DMS153 treated with DMSO at 0.1 percent for 48 hours (cell line): ENCODE data around the gene DCLK1.

ENCODE experiments used
- DNase-seq: peaks from one replicate; lab custom pipeline; 2025; ENCODE audit not compliant: unreplicated experiment; lab: John Stamatoyannopoulos, UW

The DCLK1 gene

DNA sequence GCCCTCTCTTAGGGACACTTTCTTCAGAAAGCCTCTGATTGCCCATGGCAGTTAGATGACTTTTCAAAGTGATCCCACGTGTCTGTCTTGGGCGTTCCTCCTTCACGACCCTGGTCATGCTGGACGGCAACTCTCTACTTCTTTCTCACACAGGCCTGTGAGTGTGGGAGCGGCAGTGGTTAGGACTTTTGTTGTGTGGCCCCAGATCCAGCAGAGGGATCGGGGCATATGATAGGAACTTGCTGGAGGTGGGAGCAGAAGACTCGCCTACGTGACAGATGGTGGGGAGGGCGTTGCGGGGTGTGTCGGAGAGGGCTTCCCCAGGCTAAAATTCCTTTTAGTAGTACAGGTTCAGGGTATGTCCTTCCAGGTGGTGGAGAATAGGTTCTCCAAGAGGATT, 365.2 kb downstream of the DCLK1 start:
- DNase-seq, result no peak

DNA sequence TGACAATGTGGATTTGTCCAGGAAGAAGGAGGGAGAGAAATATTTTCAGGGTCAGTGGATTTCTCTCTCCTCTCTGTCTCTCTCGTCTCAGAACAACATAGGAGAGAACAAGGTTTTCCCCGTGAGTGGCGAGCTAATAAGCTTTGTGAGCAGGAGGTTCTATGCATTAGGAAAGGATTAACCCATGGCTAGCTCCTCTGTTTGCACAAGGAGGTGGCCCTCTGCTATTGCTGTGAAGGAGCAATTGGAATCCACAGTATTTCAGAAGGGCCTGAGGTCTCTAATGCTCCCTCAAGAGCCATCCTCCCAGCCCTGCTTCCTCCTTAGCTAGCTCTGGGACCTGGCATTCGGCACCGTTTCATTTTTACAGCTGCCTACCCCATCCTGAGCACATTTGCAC, 365.8 kb downstream of the DCLK1 start:
- no peak for DNase-seq

DNA sequence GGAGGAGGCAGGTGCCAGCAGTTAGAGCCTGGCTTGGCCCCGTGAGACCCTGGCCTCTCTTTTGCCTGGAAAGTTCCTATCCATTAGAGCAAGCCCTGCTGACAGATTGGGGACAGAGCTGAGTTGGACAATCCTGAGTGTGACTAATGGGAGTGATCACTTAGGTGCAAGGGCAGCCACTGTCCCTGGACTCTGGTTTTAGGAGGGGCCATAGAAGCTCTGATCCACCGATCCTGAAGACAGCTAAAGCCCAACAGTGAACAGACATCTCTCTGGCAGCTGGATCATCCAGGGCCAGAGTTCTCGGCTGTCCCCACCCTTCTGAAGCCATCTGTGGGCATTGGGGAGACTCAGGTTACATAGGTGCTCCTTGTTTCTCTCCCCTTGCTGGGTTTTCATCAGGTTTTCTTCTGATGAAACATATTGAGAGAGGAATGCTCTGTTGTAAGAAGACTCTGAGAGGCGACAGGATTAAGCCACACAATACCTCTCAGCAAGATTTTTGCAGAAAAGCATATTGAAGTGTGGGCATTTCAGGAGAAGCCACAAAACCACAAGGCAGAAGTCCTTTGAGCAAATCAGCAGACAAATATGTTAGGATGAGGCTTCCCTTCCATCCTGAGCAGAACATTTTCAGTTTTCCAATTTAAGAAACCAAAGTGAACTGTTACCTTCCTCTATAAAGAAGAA, 366.7 kb downstream of the DCLK1 start:
- no peak for DNase-seq

DNA sequence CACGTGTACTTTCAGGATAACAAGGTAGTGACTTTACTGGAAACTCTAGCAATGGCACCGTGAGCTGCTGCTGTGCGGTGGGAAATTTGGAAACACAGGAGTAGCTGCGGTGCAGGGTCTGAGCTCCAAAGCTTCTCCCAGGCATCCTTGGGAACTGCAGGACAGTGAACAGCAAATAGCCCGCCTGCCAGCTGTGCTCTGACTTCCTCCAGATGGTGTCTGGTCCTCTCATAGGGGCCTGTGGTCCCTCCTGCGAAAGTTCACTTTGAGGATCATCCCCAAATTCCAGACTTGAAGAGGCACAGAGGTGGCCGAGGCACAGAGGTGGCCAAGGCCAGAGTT, 367.4 kb downstream of the DCLK1 start:
- DNase-seq, result no peak

GRCh38 chr13:35763060-35763781, 368.0 kb downstream of the DCLK1 start:
- no peak for DNase-seq

GRCh38 chr13:35761440-35762252, 369.5 kb downstream of the DCLK1 start:
- no peak for DNase-seq

DNA sequence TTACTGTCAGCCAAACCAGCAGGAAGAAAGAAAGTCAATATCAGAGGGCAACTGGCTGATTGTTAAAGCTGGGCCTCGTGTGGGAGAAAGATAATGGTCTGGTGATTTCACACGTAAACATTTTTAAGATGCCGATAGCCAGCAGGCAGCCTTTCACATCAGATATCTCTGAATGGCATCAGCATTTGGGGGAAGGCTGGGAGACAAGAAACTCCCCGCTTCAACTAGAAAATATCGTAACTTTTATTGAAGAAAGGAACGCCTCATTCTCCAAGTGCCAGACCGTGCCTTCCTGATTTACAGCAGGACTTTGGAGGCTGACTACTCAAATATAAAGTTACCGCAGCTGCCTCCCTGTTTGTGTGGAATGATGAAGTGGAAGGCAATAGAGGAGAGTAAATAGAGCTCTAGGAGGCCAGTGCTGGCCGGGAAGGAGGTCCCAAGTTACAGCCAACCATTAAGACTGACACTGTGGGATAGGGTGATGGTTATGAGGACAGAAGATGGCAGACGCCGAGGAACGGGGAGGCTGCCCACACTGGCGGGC, 370.4 kb downstream of the DCLK1 start:
- DNase-seq, result no peak

DNA sequence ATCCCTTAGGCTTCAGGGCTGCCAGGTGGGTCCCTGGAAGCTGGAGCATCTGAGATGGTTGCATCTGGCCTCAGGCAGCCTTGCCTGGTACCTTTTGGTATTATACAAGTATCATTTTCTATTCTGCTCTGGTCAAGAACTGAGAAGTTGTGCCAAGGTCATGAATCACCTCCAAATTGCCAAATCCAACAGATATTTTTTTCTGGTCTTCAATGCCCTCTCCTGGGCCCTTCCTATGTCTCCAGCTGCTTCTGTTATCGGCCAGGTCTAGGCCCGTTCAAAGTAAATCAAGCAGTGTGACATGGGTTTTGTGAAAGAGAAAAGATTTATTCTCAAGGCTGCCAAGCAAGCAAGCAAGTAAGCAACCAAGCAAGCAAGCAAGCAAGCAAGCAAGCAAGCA, 383.6 kb downstream of the DCLK1 start:
- DNase-seq, result no peak

DNA sequence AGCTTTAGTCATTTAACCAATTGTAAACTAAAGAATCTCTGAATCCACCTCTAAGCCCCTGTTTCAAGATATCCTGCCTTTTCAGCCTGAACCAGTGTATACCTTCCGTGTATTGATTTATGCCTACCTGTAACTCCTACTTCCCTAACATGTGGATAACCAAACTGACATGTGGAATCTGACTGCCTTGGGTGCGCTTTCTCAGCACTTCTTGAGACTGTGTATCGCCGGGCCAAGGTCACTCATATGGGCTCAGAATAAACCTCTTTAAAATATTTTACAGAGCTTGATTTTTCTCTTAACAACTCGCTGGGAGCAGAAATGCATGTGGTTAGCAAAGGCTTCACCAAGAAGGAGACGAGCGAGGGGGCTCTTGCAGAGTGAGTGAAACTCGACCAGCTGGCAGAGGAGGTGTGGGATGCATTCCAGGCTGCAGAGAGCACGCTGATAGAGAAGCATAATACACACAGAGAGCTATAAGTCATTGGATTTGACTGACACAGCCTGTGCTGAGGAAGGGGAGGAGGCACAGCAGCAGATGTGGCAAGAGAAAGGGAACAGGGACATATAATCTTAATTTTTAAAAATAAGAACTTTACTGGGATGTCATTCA, 386.5 kb downstream of the DCLK1 start:
- no peak for DNase-seq

- DNase-seq, result no peak
Observed at GRCh38 chr13:35744144-35744543, 387.0 kb downstream of the DCLK1 start.

GRCh38 chr13:35743165-35743564, 388.0 kb downstream of the DCLK1 start:
- DNase-seq, result no peak

DNA sequence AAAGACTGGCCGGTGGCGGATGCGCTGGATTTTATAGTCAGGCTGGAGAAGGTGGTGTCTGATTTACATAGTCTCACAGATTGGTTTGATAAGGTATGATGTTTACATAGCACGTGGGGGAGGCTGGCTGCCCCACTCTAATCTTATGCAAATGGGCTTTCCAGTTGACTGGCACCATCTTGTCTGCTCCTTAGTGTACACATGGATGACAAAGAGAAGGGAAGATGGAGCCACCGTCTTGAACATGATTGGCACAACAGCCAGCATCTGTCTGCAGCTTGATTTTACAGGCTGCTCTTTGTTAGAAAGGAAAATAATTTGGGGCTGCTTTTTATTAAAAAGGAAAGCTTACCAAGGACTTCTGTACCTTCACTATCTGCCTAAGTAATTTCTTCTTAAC, 389.5 kb downstream of the DCLK1 start:
- no peak for DNase-seq

GRCh38 chr13:35736876-35737275, 394.3 kb downstream of the DCLK1 start:
- no peak for DNase-seq

DNA sequence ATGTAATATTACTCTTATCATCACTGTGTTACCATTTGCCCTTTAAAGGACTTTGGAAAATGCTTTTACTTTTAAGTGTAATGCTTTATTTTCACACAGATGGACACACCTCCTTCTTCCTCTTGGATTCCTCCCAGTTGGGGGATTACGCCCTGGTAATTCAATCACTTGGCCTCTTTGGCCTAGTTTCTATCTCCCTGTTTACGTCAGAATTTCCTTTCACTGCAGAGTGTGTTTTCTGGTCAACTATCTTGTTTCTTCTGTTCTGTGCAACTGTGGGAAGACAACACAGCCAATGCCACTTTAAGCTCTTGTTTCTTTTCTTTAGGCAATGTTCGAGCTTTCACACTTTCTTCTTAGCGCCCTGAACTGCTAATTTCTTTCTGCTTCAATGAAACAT, 397.4 kb downstream of the DCLK1 start:
- no peak for DNase-seq

GRCh38 chr13:35732565-35732964, 398.6 kb downstream of the DCLK1 start:
- no peak for DNase-seq

DNA sequence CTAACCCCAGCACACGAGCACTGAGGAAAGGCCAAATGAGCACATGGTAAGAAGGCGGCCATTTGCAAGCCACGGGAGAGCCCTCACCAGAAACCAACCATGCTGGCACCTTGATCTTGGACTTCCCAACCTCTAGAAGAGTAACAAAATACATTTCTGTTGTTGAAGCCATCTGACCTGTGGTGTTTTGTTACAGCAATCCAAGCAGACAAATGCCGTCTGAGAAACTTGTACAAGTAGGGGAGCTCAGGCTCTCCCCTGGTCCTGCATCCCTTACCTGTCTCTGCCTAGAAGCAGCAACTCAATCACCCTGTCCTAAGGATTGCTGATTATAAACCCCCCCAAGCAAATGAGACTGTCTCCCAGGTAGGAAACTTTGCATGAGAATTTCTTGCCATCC, 399.7 kb downstream of the DCLK1 start:
- no peak for DNase-seq

DNA sequence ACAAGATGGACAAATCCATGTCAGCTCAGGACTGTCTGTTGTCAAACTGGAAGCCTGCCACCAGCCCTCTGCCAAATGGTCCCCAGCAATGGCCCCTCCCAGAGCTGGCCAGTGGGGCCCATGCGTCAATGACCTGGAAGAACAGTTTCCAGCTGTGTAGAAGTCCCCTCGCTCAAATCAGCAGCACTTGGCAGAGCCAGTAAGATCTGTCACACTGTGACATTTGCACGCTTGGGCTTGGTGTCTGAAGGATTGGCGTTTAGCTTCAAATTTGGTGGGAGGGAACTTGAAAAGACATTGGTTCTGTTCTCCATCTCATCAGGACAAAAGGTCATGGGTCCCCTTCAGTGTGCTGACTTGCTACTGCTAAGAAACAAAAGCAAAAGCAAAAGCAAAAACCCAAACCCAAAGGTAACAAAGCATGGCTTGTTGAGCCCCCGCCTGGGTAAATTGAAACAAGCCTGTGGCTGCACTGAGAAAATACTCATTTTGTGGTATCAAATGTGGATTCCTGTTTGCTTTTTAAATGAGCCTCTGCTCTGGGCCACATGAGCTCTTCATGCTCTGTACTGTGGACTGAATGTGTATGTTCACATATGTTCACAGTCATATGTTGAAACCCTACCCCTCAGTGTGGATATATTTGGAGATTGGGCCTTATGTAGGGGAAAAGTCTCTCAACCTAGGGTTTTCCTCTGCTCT, 401.1 kb downstream of the DCLK1 start:
- no peak for DNase-seq

DNA sequence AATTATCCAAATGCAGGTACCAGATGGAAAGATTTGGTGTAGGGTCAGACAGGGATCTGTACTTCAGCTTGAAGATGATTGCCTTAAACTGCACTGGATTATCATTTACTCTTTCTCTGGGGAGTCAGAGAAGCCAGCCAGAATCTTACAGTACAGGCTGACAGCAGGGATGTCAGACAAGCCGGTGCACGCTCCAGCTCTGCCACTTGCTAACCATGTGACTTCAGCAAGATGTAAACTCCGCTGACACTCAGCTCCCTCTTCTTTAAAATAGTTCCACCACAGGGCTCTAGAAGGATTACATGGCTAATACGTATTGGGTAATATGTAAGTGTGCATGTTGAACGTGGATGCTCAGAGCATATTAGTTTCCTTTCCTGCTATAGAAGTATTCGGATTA, 403.3 kb downstream of the DCLK1 start:
- no peak for DNase-seq

GRCh38 chr13:35724446-35724845, 406.7 kb downstream of the DCLK1 start:
- no peak for DNase-seq

- DNase-seq, result no peak
Observed at GRCh38 chr13:35723821-35724220, 407.4 kb downstream of the DCLK1 start.

- DNase-seq, result no peak
Observed at GRCh38 chr13:35723053-35723461, 408.1 kb downstream of the DCLK1 start.
